IMR-90 (cell line): ENCODE results near the gene TEX35. TPM values are rescaled to one million over a fixed set of nuclear protein-coding genes. Genes with fewer than 3 reads are reported as not detected.

ENCODE experiments used
- ATAC-seq: fragments of 200-7000 bp; cut with Tn5 transposase; 2 replicates; pipeline ENCODE4 v1.9.1; 2020; ENCODE audit warnings: low read depth, mild to moderate bottlenecking, moderate library complexity
- BruUV-seq: library from RNA; stranded (reverse); fragments of 400-500 nt; replicated peaks from 2 replicates; lab custom pipeline; 2021; lab: Mats Ljungman, UMichigan
- CTCF ChIA-PET: fragments of 300-600 bp; formaldehyde crosslinking; extraction: SDS; loops from one replicate; lab custom pipeline; 2021; ENCODE audit warnings: antibody characterized with exemption; lab: Yijun Ruan, JAX
- POLR2A ChIA-PET: fragments of 300-600 bp; sonication (Branson Sonifier 250); formaldehyde crosslinking; loops from one replicate; lab custom pipeline; 2022; ENCODE audit warnings: antibody characterized with exemption; ENCODE audit not compliant: unreplicated experiment; lab: Charles Lee
- DNase-seq: peaks from one replicate; pipeline ENCODE4 v3.0.0; 2013
- H2AFZ ChIP-seq: replicated peaks from 2 replicates; pipeline ENCODE3; 2013; ENCODE audit warnings: low read length, mild to moderate bottlenecking; ENCODE audit not compliant: poor library complexity
- H2AK5ac ChIP-seq: 2 replicates; pipeline ENCODE4 v1.6.1; 2013; ENCODE audit warnings: low read depth, low read length, inconsistent platforms
- H2AK9ac ChIP-seq: replicated peaks from 2 replicates; pipeline ENCODE3; 2013; ENCODE audit warnings: mild to moderate bottlenecking, low read depth, low read length, moderate library complexity; ENCODE audit not compliant: poor library complexity
- H2BK120ac ChIP-seq: 2 replicates; pipeline ENCODE4 v1.6.1; 2013; ENCODE audit warnings: low read depth, low read length, inconsistent platforms
- H2BK15ac ChIP-seq: 3 replicates; pipeline ENCODE4 v1.6.1; 2013; ENCODE audit warnings: low read depth, low read length, inconsistent platforms
- H2BK20ac ChIP-seq: 2 replicates; pipeline ENCODE4 v1.6.1; 2013; ENCODE audit warnings: low read depth, mild to moderate bottlenecking, inconsistent platforms, low read length, moderate library complexity
- H2BK5ac ChIP-seq: 2 replicates; pipeline ENCODE4 v1.6.1; 2013; ENCODE audit warnings: mild to moderate bottlenecking, low read depth, low read length, inconsistent platforms; ENCODE audit not compliant: poor library complexity, severe bottlenecking
- H3K14ac ChIP-seq: replicated peaks from 2 replicates; pipeline ENCODE4 v1.6.1; 2013; ENCODE audit warnings: low read depth, low read length, inconsistent platforms
- H3K18ac ChIP-seq: 2 replicates; pipeline ENCODE4 v1.6.1; 2013; ENCODE audit warnings: low read depth, low read length, control low read depth
- H3K23ac ChIP-seq: 2 replicates; pipeline ENCODE4 v1.6.1; 2013; ENCODE audit warnings: low read depth, low read length, inconsistent platforms
- H3K27ac ChIP-seq: 2 replicates; pipeline ENCODE4 v1.5.1; 2013; ENCODE audit warnings: mild to moderate bottlenecking, control low read depth, low read length; ENCODE audit not compliant: insufficient read depth
- H3K27me3 ChIP-seq: 2 replicates; pipeline ENCODE4 v1.6.1; 2013; ENCODE audit warnings: low read length; ENCODE audit not compliant: control insufficient read depth, insufficient read depth
- H3K36me3 ChIP-seq: 2 replicates; pipeline ENCODE4 v1.6.1; 2013; ENCODE audit warnings: low read length, mixed read lengths; ENCODE audit not compliant: control insufficient read depth, insufficient read depth
- H3K4ac ChIP-seq: 2 replicates; pipeline ENCODE4 v1.6.1; 2013; ENCODE audit warnings: low read depth, low read length, inconsistent platforms
- H3K4me1 ChIP-seq: 2 replicates; pipeline ENCODE4 v1.6.1; 2013; ENCODE audit warnings: low read length, mixed read lengths; ENCODE audit not compliant: control insufficient read depth, insufficient read depth
- H3K4me2 ChIP-seq: 2 replicates; pipeline ENCODE4 v1.6.1; 2013; ENCODE audit warnings: low read depth, mild to moderate bottlenecking, control low read depth, low read length, moderate library complexity
- H3K4me3 ChIP-seq: 2 replicates; pipeline ENCODE4 v1.5.1; 2013; ENCODE audit warnings: low read depth, mild to moderate bottlenecking, control low read depth, low read length, moderate library complexity; ENCODE audit not compliant: insufficient read depth
- H3K56ac ChIP-seq: 2 replicates; pipeline ENCODE4 v1.6.1; 2013; ENCODE audit warnings: low read length, inconsistent platforms; ENCODE audit not compliant: insufficient read depth; ENCODE audit errors: extremely low read depth
- H3K79me1 ChIP-seq, 2 experiments: 2 replicates each; pipeline ENCODE4 v1.6.1; 2013; ENCODE audit warnings: low read length in 2 of 2, inconsistent platforms in 1 of 2, low read depth in 1 of 2
- H3K9ac ChIP-seq: 2 replicates; pipeline ENCODE4 v1.6.1; 2013; ENCODE audit warnings: low read depth, low read length, control low read depth
- H3K9me1 ChIP-seq: 2 replicates; pipeline ENCODE4 v1.6.1; 2013; ENCODE audit warnings: low read length, inconsistent platforms; ENCODE audit not compliant: insufficient read depth
- H3K9me3 ChIP-seq: 2 replicates; pipeline ENCODE4 v1.6.1; 2013; ENCODE audit warnings: low read length; ENCODE audit not compliant: control insufficient read depth, insufficient read depth
- H4K20me1 ChIP-seq: 2 replicates; pipeline ENCODE4 v1.6.1; 2013; ENCODE audit warnings: low read length, inconsistent platforms; ENCODE audit not compliant: insufficient read depth
- H4K5ac ChIP-seq: 2 replicates; pipeline ENCODE4 v1.6.1; 2013; ENCODE audit warnings: mild to moderate bottlenecking, low read depth, low read length, control low read depth
- H4K8ac ChIP-seq, 2 experiments: 2 replicates each; pipeline ENCODE4 v1.6.1; 2013; ENCODE audit warnings: low read depth in 2 of 2, low read length in 2 of 2, control low read depth in 1 of 2, inconsistent platforms in 1 of 2
- H4K91ac ChIP-seq: 2 replicates; pipeline ENCODE4 v1.6.1; 2013; ENCODE audit warnings: low read depth, low read length, inconsistent platforms; ENCODE audit not compliant: insufficient read depth
- BHLHE40 ChIP-seq: fragments of 150-350 bp; IDR thresholded peaks from 2 replicates; pipeline ENCODE4 v1.6.1; 2016; ENCODE audit warnings: mild to moderate bottlenecking, low read depth, low read length
- CTCF ChIP-seq: conservative IDR thresholded peaks from 2 replicates; pipeline ENCODE4 v1.5.1; 2012; ENCODE audit warnings: mild to moderate bottlenecking, low read depth, low read length, improper control_type of control experiment
- MAFK ChIP-seq: IDR thresholded peaks from 2 replicates; pipeline ENCODE4 v1.6.1; 2012; ENCODE audit warnings: low read depth, low read length, improper control_type of control experiment
- MAZ ChIP-seq: IDR thresholded peaks from 2 replicates; pipeline ENCODE4 v1.6.1; 2012; ENCODE audit warnings: low read depth, mild to moderate bottlenecking, low read length, improper control_type of control experiment, moderate library complexity, borderline replicate concordance
- MXI1 ChIP-seq: IDR thresholded peaks from 2 replicates; pipeline ENCODE4 v1.6.1; 2012; ENCODE audit warnings: low read depth, mild to moderate bottlenecking, low read length, moderate library complexity, borderline replicate concordance
- RAD21 ChIP-seq: IDR thresholded peaks from 2 replicates; pipeline ENCODE4 v1.6.1; 2012; ENCODE audit warnings: low read length, improper control_type of control experiment
- RCOR1 ChIP-seq: IDR thresholded peaks from 2 replicates; pipeline ENCODE4 v1.6.1; 2012; ENCODE audit warnings: mild to moderate bottlenecking, low read length, improper control_type of control experiment; ENCODE audit not compliant: insufficient replicate concordance
- RFX5 ChIP-seq: IDR thresholded peaks from 2 replicates; pipeline ENCODE4 v1.8.0; 2012; ENCODE audit warnings: low read depth, mild to moderate bottlenecking, low read length, moderate library complexity
- SMC3 ChIP-seq: fragments of 150-350 bp; IDR thresholded peaks from 2 replicates; pipeline ENCODE4 v1.6.1; 2016; ENCODE audit warnings: low read depth, mild to moderate bottlenecking, antibody characterized with exemption, low read length, moderate library complexity
- WGBS, 2 experiments: methylation state at CpG; one replicate each; pipeline versions ENCODE4 v1.1.5 to v1.1.7; 2013; ENCODE audit warnings: missing lambda C conversion rate in 2 of 2; ENCODE audit not compliant: insufficient read length in 1 of 2; ENCODE audit errors: extremely low coverage in 2 of 2; 5-methylcytosine and 5-hydroxymethylcytosine counted together
- dilution Hi-C: fragments of 300-500 bp; cut with HindIII; formaldehyde crosslinking; loops from one replicate; pipeline ENCODE4 v1.14.3; 2018; ENCODE audit warnings: low sequenced_read_pairs; ENCODE audit not compliant: unreplicated experiment
- in situ Hi-C: fragments of 300-500 bp; cut with MboI; formaldehyde crosslinking; loops from 3 replicates; pipeline ENCODE4 v1.14.3; 2019; ENCODE audit warnings: low sequenced_read_pairs, inconsistent platforms, mixed read lengths
- intact Hi-C: fragments of 100-400 bp; cut with micrococcal nuclease; formaldehyde crosslinking; loops from 2 replicates; pipeline ENCODE4 v1.10.0; 2022
- polyA plus RNA-seq, 3 experiments: library from polyadenylated mRNA; depleted of rRNA; stranded (reverse); fragments of >200 nt; gene quantifications; 2 replicates each; pipeline ENCODE4 v1.2.3, GENCODE V29; 2012; ENCODE audit warnings: low replicate concordance in 1 of 3
- total RNA-seq: library from RNA; depleted of rRNA; stranded (reverse); fragments of >200 nt; gene quantifications from 2 replicates; pipeline ENCODE4 v1.2.3, GENCODE V29; 2012

The TEX35 gene
- total and polyA plus RNA-seq, 2 of the 4 experiments (the other 2 are of a cell fraction): 0.05 TPM; not detected in 1

- Histone ChIP-seq H4K20me1 (no peaks in the 10 kb centered on the region), H3K9ac (no peak overlapping the region), H2AFZ (no peak overlapping the region), H3K23ac (no peak overlapping the region), H3K18ac (no peak overlapping the region), H3K79me1 (no peaks in the 10 kb centered on the region; a peak in 1 of 4 replicates), H2AK9ac (no peak overlapping the region), H3K14ac (no peak overlapping the region), H3K27ac (no peak overlapping the region), H3K4me2 (no peak overlapping the region), H3K4ac (no peak overlapping the region; the same call in 1 of the 2 replicates), H3K56ac (no peak overlapping the region), H2BK5ac (no peak overlapping the region), H3K9me1 (no peaks in the 10 kb centered on the region), H4K5ac (no peak overlapping the region), H3K9me3 (no peaks in the 10 kb centered on the region), H2BK20ac (no peak overlapping the region), H2BK15ac (no peak overlapping the region), H2AK5ac (no peak overlapping the region), H4K8ac (no peak overlapping the region), H3K4me1 (no peaks in the 10 kb centered on the region), H3K36me3 (no peaks in the 10 kb centered on the region), H4K91ac (no peak overlapping the region), H2BK120ac (no peak overlapping the region), H3K4me3 (no peak overlapping the region), H3K27me3 (no peaks in the 10 kb centered on the region)
- BruUV-seq: no TSS peak
- in situ Hi-C loops: no loop called here
- ATAC-seq (no peak), DNase-seq (no peak)
- POLR2A ChIA-PET: no interaction called here
- intact Hi-C loops: no loop called here
- dilution Hi-C loops: no loop called here
- TF ChIP-seq RFX5 (no peak), MXI1 (no peak), RAD21 (no peak), MAZ (no peak), RCOR1 (no peak), CTCF (no peak), SMC3 (no peak), BHLHE40 (no peak), MAFK (no peak)
- CTCF ChIA-PET: no interaction called here
- WGBS, 2 experiments: no CpG with 5 or more reads among the region's 2 CpGs
These were observed 51.9 kb downstream of the TEX35 start for GRCh38 chr1:178564783-178565180.
